ENCODE results near the gene PKN1. TPM values are rescaled to one million over a fixed set of nuclear protein-coding genes. Genes with fewer than 3 reads are reported as not detected.

The PKN1 gene
- total RNA-seq, 2 experiments from 2014 or later, result 171 TPM

GRCh38 chr19:14496834-14497227 is 63.7 kb downstream of the PKN1 start:
- intact Hi-C loops (cut with DNase I, micrococcal nuclease), result loop anchor here in 1 of 2 experiments (10.0 kb wide), 1 partner anchor 188 kb away; no protein-coding TSS in a partner anchor
- POLR2A ChIA-PET, result interaction anchor here (0.7 to 6.0 kb wide), 12 partner anchors 9 to 544 kb away, joined by 3 to 70 read pairs (median 6); partner anchors contain the start of genes ADGRE5, DCAF15, DNAJB1 and PKN1
- H3K4me1 Mint-ChIP-seq (ENCODE audit: low read depth), result peaks cover 38% of the 10 kb centered on the region
- Histone ChIP-seq H3K4me3 (ENCODE audit: low read length) (no peak overlapping the region), H3K27ac (ENCODE audit: low read depth in 1 of 2, low read length in 2 of 2) (no peak overlapping the region), H3K9me3 (ENCODE audit: control insufficient read depth in 1 of 2, insufficient read depth in 1 of 2, low read length in 2 of 2) (no peaks in the 10 kb centered on the region), H3K27me3 (ENCODE audit: control insufficient read depth in 1 of 2, insufficient read depth in 2 of 2, low read length in 2 of 2) (no peaks in the 10 kb centered on the region), H3K36me3 (ENCODE audit: insufficient read depth, low read length) (peaks cover 4% of the 10 kb centered on the region), H3K4me1 (ENCODE audit: insufficient read depth, low read length) (peaks cover 30% of the 10 kb centered on the region)
- DNase-seq (peak in 1 of 14 experiments; percentile 28), ATAC-seq (ENCODE audit: poor library complexity) (no peak)
- no peaks in the 10 kb centered on the region for H3K9me3 Mint-ChIP-seq
- H3K36me3 Mint-ChIP-seq (ENCODE audit: low read depth), result peaks cover 20% of the 10 kb centered on the region
- peak overlapping the region; percentile 70 for H3K27ac Mint-ChIP-seq
- H3K4me3 Mint-ChIP-seq, result peak overlapping the region; percentile 86
- no peaks in the 10 kb centered on the region for H3K27me3 Mint-ChIP-seq
- CTCF ChIA-PET, result interaction anchor here (0.6 to 2.3 kb wide), 6 partner anchors 8 to 429 kb away, joined by 3 to 6 read pairs (median 4); partner anchors contain the start of gene DNAJB1
- TF ChIP-seq CTCF (IDR thresholded peaks at IDR 0.05), result no peak

GRCh38 chr19:14497228-14497921 is 64.3 kb downstream of the PKN1 start:
- intact Hi-C loops (cut with DNase I, micrococcal nuclease), result loop anchor here in 1 of 2 experiments (10.0 kb wide), 1 partner anchor 187 kb away; no protein-coding TSS in a partner anchor
- peak overlapping the region; percentile 86 for H3K4me3 Mint-ChIP-seq
- Histone ChIP-seq H3K4me1 (ENCODE audit: insufficient read depth, low read length) (peaks cover 30% of the 10 kb centered on the region), H3K27ac (ENCODE audit: low read depth in 1 of 2, low read length in 2 of 2) (no peak overlapping the region), H3K36me3 (ENCODE audit: insufficient read depth, low read length) (peaks cover 4% of the 10 kb centered on the region), H3K4me3 (ENCODE audit: low read length) (no peak overlapping the region), H3K27me3 (ENCODE audit: control insufficient read depth in 1 of 2, insufficient read depth in 2 of 2, low read length in 2 of 2) (no peaks in the 10 kb centered on the region), H3K9me3 (ENCODE audit: control insufficient read depth in 1 of 2, insufficient read depth in 1 of 2, low read length in 2 of 2) (no peaks in the 10 kb centered on the region)
- DNase-seq (no peak), ATAC-seq (ENCODE audit: poor library complexity) (no peak)
- H3K4me1 Mint-ChIP-seq (ENCODE audit: low read depth), result peaks cover 40% of the 10 kb centered on the region
- peak overlapping the region; percentile 70 for H3K27ac Mint-ChIP-seq
- H3K27me3 Mint-ChIP-seq, result no peaks in the 10 kb centered on the region
- no peak for TF ChIP-seq CTCF (IDR thresholded peaks at IDR 0.05)
- CTCF ChIA-PET, result interaction anchor here (0.8 to 2.3 kb wide), 3 partner anchors 11 to 54 kb away, joined by 3 to 6 read pairs (median 3); no protein-coding TSS in a partner anchor
- no peaks in the 10 kb centered on the region for H3K9me3 Mint-ChIP-seq
- POLR2A ChIA-PET, result interaction anchor here (1.1 to 6.0 kb wide), 4 partner anchors 8 to 545 kb away, joined by 3 to 70 read pairs (median 28); partner anchors contain the start of genes DCAF15 and DNAJB1
- H3K36me3 Mint-ChIP-seq (ENCODE audit: low read depth), result peaks cover 14% of the 10 kb centered on the region

- DNase-seq, result no peak
- Mint-ChIP-seq H3K36me3 (ENCODE audit: low read depth) (no peaks in the 10 kb centered on the region), H3K4me3 (no peak overlapping the region), H3K27ac (no peak overlapping the region), H3K27me3 (no peaks in the 10 kb centered on the region), H3K4me1 (ENCODE audit: low read depth) (peaks cover 46% of the 10 kb centered on the region), H3K9me3 (no peaks in the 10 kb centered on the region)
- intact Hi-C loops (cut with DNase I, micrococcal nuclease), result no loop called here
- ChIA-PET CTCF (interaction anchor here (0.6 to 1.4 kb wide), 3 partner anchors 21 to 54 kb away, joined by 3 to 4 read pairs (median 3); no protein-coding TSS in a partner anchor), POLR2A (interaction anchor here (0.8 to 5.6 kb wide), 2 partner anchors 16 to 27 kb away, joined by 3 to 44 read pairs; partner anchors contain the start of genes DNAJB1 and TECR)
- H3K27ac ChIP-seq (ENCODE audit: low read depth in 1 of 2, low read length in 2 of 2), result no peak overlapping the region
- H3K4me3 ChIP-seq (ENCODE audit: low read length), result no peak overlapping the region
- no peaks in the 10 kb centered on the region for H3K27me3 ChIP-seq (ENCODE audit: control insufficient read depth in 1 of 2, insufficient read depth in 2 of 2, low read length in 2 of 2)
- ATAC-seq (ENCODE audit: poor library complexity), result no peak
- peaks cover 35% of the 10 kb centered on the region for H3K4me1 ChIP-seq (ENCODE audit: insufficient read depth, low read length)
- TF ChIP-seq CTCF (IDR thresholded peaks at IDR 0.05), result no peak
- no peaks in the 10 kb centered on the region for H3K36me3 ChIP-seq (ENCODE audit: insufficient read depth, low read length)
- H3K9me3 ChIP-seq (ENCODE audit: control insufficient read depth in 1 of 2, insufficient read depth in 1 of 2, low read length in 2 of 2), result no peaks in the 10 kb centered on the region
These were observed 69.4 kb downstream of the PKN1 start for GRCh38 chr19:14502334-14503092.
